CD14-positive monocyte (primary cell): ENCODE data around the gene MAST4. TPM values are rescaled to one million over a fixed set of nuclear protein-coding genes. Genes with fewer than 3 reads are reported as not detected.
A peak's percentile ranks its signal among the peaks of the same experiment; 100 is the strongest.

ENCODE experiments used
- DNase-seq, 3 donors: peaks; one replicate each; pipeline ENCODE4 v3.0.0-alpha.2; 2011 to 2022
- H2AFZ ChIP-seq: 2 replicates; pipeline ENCODE4 v1.6.0; 2012; ENCODE audit warnings: mild to moderate bottlenecking, low read depth, low read length, inconsistent platforms; ENCODE audit not compliant: insufficient read depth, poor library complexity, severe bottlenecking
- H3K27ac ChIP-seq, 2 donors: 1 replicate in 1 of 2; 2 replicates in 1 of 2; pipeline ENCODE4 v1.5.1; 2012 to 2013; ENCODE audit warnings: low read length in 2 of 2, control low read depth in 1 of 2, inconsistent platforms in 1 of 2, low read depth in 1 of 2, mild to moderate bottlenecking in 1 of 2
- H3K27me3 ChIP-seq, 2 donors: one replicate each; pipeline versions ENCODE4 v1.6.0 to v1.6.1; 2011 to 2013; ENCODE audit warnings: low read length in 2 of 2; ENCODE audit not compliant: control insufficient read depth in 2 of 2, insufficient read depth in 2 of 2
- H3K36me3 ChIP-seq, 2 donors: replicated peaks in 1 of 2; 1 replicate in 1 of 2; 2 replicates in 1 of 2; pipeline versions ENCODE4 v1.5.1 to v1.6.1; 2012 to 2013; ENCODE audit warnings: low read length in 2 of 2, control low read depth in 1 of 2, inconsistent platforms in 1 of 2, mild to moderate bottlenecking in 1 of 2; ENCODE audit not compliant: insufficient read depth in 2 of 2, control insufficient read depth in 1 of 2
- H3K4me1 ChIP-seq, 2 donors: 1 replicate in 1 of 2; 2 replicates in 1 of 2; pipeline versions ENCODE4 v1.5.1 to v1.6.1; 2012 to 2013; ENCODE audit warnings: low read length in 2 of 2, control low read depth in 1 of 2, inconsistent platforms in 1 of 2, mild to moderate bottlenecking in 1 of 2, moderate library complexity in 1 of 2; ENCODE audit not compliant: insufficient read depth in 2 of 2, control insufficient read depth in 1 of 2
- H3K4me2 ChIP-seq: replicated peaks from 2 replicates; pipeline ENCODE3; 2012; ENCODE audit warnings: low read length, moderate library complexity, mild to moderate bottlenecking; ENCODE audit not compliant: poor library complexity, severe bottlenecking; ENCODE audit errors: extremely low read depth
- H3K4me3 ChIP-seq, 3 experiments: fragments of 200-600 bp in 1 of 3; sonication (generic) in 1 of 3; replicated peaks in 1 of 3; 1 replicate in 2 of 3; 2 replicates in 1 of 3; pipeline ENCODE4 v1.5.1; 2011 to 2013; ENCODE audit warnings: low read length in 3 of 3, mild to moderate bottlenecking in 3 of 3, control low read depth in 2 of 3, low read depth in 2 of 3, inconsistent platforms in 1 of 3, moderate library complexity in 1 of 3
- H3K79me2 ChIP-seq: 2 replicates; pipeline ENCODE4 v1.6.0; 2012; ENCODE audit warnings: mild to moderate bottlenecking, control low read depth, inconsistent platforms, low read length, moderate library complexity; ENCODE audit not compliant: insufficient read depth
- H3K9ac ChIP-seq: 2 replicates; pipeline ENCODE4 v1.6.0; 2017; ENCODE audit warnings: low read length, mild to moderate bottlenecking; ENCODE audit not compliant: insufficient read depth, poor library complexity, severe bottlenecking
- H3K9me3 ChIP-seq, 2 donors: replicated peaks in 1 of 2; 1 replicate in 1 of 2; 2 replicates in 1 of 2; pipeline versions ENCODE4 v1.5.1 to v1.6.1; 2012 to 2013; ENCODE audit warnings: low read length in 2 of 2, control low read depth in 1 of 2; ENCODE audit not compliant: control insufficient read depth in 1 of 2, insufficient read depth in 1 of 2
- H4K20me1 ChIP-seq: 2 replicates; pipeline ENCODE4 v1.6.0; 2012; ENCODE audit warnings: mild to moderate bottlenecking, low read length, control low read depth, moderate library complexity; ENCODE audit not compliant: insufficient read depth
- H3K27ac Mint-ChIP-seq, 7 donors: one replicate each; pipeline ENCODE4 v1.8.0; 2020; ENCODE audit warnings: mild to moderate bottlenecking in 7 of 7, mixed read lengths in 7 of 7, moderate library complexity in 6 of 7, inconsistent platforms in 2 of 7
- H3K27me3 Mint-ChIP-seq, 3 donors: one replicate each; pipeline ENCODE4 v1.8.0; 2021 to 2022; ENCODE audit warnings: low read depth in 3 of 3, mild to moderate bottlenecking in 3 of 3, mixed read lengths in 3 of 3, moderate library complexity in 3 of 3, inconsistent platforms in 1 of 3
- H3K36me3 Mint-ChIP-seq, 2 donors: one replicate each; pipeline ENCODE4 v1.8.0; 2020; ENCODE audit warnings: mixed read lengths in 2 of 2, inconsistent platforms in 1 of 2, mild to moderate bottlenecking in 1 of 2
- H3K4me1 Mint-ChIP-seq: one replicate; pipeline ENCODE4 v1.8.0; 2020; ENCODE audit warnings: mild to moderate bottlenecking, mixed read lengths
- H3K4me3 Mint-ChIP-seq, 2 donors: one replicate each; pipeline ENCODE4 v1.8.0; 2020; ENCODE audit warnings: mild to moderate bottlenecking in 2 of 2, mixed read lengths in 2 of 2, moderate library complexity in 1 of 2
- H3K9me3 Mint-ChIP-seq, 7 donors: one replicate each; pipeline ENCODE4 v1.8.0; 2020 to 2022; ENCODE audit warnings: mixed read lengths in 7 of 7, mild to moderate bottlenecking in 6 of 7, moderate library complexity in 6 of 7, inconsistent platforms in 2 of 7
- CTCF ChIP-seq: fragments of 200-600 bp; IDR thresholded peaks from one replicate; pipeline ENCODE4 v1.8.0; 2022; ENCODE audit warnings: antibody characterized with exemption, mild to moderate bottlenecking
- WGBS: methylation state at CpG from one replicate; pipeline ENCODE4 v1.1.5; 2013; ENCODE audit warnings: missing lambda C conversion rate; ENCODE audit not compliant: insufficient coverage; 5-methylcytosine and 5-hydroxymethylcytosine counted together
- intact Hi-C, 2 donors: fragments of 100-400 bp; cut with micrococcal nuclease; formaldehyde crosslinking; loops; one replicate each; pipeline versions ENCODE4 v1.15.0 to v1.15.1; 2023
- polyA minus RNA-seq: library from RNA; depleted of rRNA, polyadenylated mRNA; stranded (reverse); fragments of >200 nt; gene quantifications from 2 replicates; pipeline ENCODE4 v1.2.3, GENCODE V29; 2012
- polyA plus RNA-seq, 3 donors: library from polyadenylated mRNA; depleted of rRNA in 1 of 3; unstranded in 2 of 3; stranded (reverse) in 1 of 3; fragments of 300-500 nt in 2 of 3; fragments of >200 nt in 1 of 3; fragmentation: Illumina TruSeq in 2 of 3; gene quantifications; 1 replicate in 2 of 3; 2 replicates in 1 of 3; pipeline ENCODE4 v1.2.3, GENCODE V29; 2012 to 2021
- total RNA-seq, 12 experiments: library from RNA in 1 of 12; stranded (reverse) in 1 of 12; fragments of 120-200 nt in 1 of 12; gene quantifications; one replicate each; pipeline ENCODE4 v1.2.4 and lab custom pipeline; 2013 to 2026; ENCODE audit warnings: mixed read lengths in 6 of 12, inconsistent platforms in 1 of 12

MAST4 gene
- total RNA-seq (2013), result 0.21 TPM
- polyA plus RNA-seq, result under 1 TPM in 2 of 3 donors, not detected in 1; 0.03 to 0.24 TPM
- 0.14 and 0.40 TPM in 2 replicates for polyA minus RNA-seq
- total RNA-seq (lab: John Stamatoyannopoulos, UW), result 1.5 to 10.2 (median 2.7) reads per million in 11 experiments

GRCh38 chr5:66595756-66596635 lies at the start of gene MAST4:
TSS of gene MAST4 (plus strand) at chr5:66596393. CDS start at chr5:66596656, 263 bp downstream.
- Mint-ChIP-seq H3K4me1 (peaks cover 16% of the 10 kb centered on the region), H3K27ac (peak within 1 kb of the TSS in 3 of 7 donors; percentile 20 to 66 (median 25)), H3K36me3 (peaks cover 0 to 2% of the 10 kb centered on the region in 2 donors), H3K9me3 (peaks cover 0 to 19% (median 1%) of the 10 kb centered on the region in 7 donors), H3K4me3 (peak within 1 kb of the TSS; percentile 80 to 93), H3K27me3 (peaks cover 51 to 75% (median 55%) of the 10 kb centered on the region in 3 donors)
- no peaks in the 10 kb centered on the region for H3K79me2 ChIP-seq
- DNase-seq, result peak; percentile 14 to 41 (median 37)
- under 1% methylated on average over 67 of the region's 74 CpGs for WGBS
- H3K9ac ChIP-seq, result peak within 1 kb of the TSS; percentile 12
- peaks cover 0 to 5% of the 10 kb centered on the region in 2 donors for H3K9me3 ChIP-seq
- no peak for TF ChIP-seq CTCF
- H3K4me2 ChIP-seq, result peak within 1 kb of the TSS; percentile 80
- no peaks in the 10 kb centered on the region for H3K36me3 ChIP-seq
- intact Hi-C loops, result no loop called here
- H2AFZ ChIP-seq, result peak within 1 kb of the TSS; percentile 74
- H3K27ac ChIP-seq, result no peak within 1 kb of the TSS
- H3K4me1 ChIP-seq, result peaks cover 13 to 23% of the 10 kb centered on the region in 2 donors
- no peaks in the 10 kb centered on the region for H4K20me1 ChIP-seq
- H3K4me3 ChIP-seq, result peak within 1 kb of the TSS in 2 of 3 experiments; percentile 30 to 74
- H3K27me3 ChIP-seq, result peaks cover 47 to 70% of the 10 kb centered on the region in 2 donors

- H3K4me1 Mint-ChIP-seq, result no peaks in the 10 kb centered on the region
- no peak overlapping the region for H2AFZ ChIP-seq
- no peaks in the 10 kb centered on the region for H3K4me1 ChIP-seq
- H3K4me3 Mint-ChIP-seq, result no peak overlapping the region
- H3K27me3 ChIP-seq, result no peaks in the 10 kb centered on the region
- H3K27me3 Mint-ChIP-seq, result peaks cover 0 to 2% (median 1%) of the 10 kb centered on the region in 3 donors
- no peak overlapping the region for H3K27ac ChIP-seq
- H3K4me3 ChIP-seq, result no peak overlapping the region
- H3K79me2 ChIP-seq, result no peaks in the 10 kb centered on the region
- peaks cover 0 to 2% of the 10 kb centered on the region in 2 donors for H3K9me3 ChIP-seq
- DNase-seq, result no peak
- H3K4me2 ChIP-seq, result no peak overlapping the region
- no peaks in the 10 kb centered on the region for H3K36me3 ChIP-seq
- intact Hi-C loops, result no loop called here
- H4K20me1 ChIP-seq, result no peaks in the 10 kb centered on the region
- no peak overlapping the region for H3K27ac Mint-ChIP-seq
- no peaks in the 10 kb centered on the region for H3K36me3 Mint-ChIP-seq
- H3K9me3 Mint-ChIP-seq, result peaks cover 4 to 18% (median 7%) of the 10 kb centered on the region in 7 donors
- H3K9ac ChIP-seq, result no peak overlapping the region
- TF ChIP-seq CTCF, result no peak
Observed at GRCh38 chr5:66546541-66546940, 49.7 kb upstream of the MAST4 start.
